ENCODE measurements around the gene HAUS8. TPM values are rescaled to one million over a fixed set of nuclear protein-coding genes. Genes with fewer than 3 reads are reported as not detected.
"Not testable (repeated sequence)": the region's sequence is repeated elsewhere in the genome, so short reads cannot be mapped to it uniquely, and the experiment has no call there.

Gene HAUS8
- polyA plus RNA-seq, 10 donors = 6.3 to 14.3 (median 8.6) TPM

DNA sequence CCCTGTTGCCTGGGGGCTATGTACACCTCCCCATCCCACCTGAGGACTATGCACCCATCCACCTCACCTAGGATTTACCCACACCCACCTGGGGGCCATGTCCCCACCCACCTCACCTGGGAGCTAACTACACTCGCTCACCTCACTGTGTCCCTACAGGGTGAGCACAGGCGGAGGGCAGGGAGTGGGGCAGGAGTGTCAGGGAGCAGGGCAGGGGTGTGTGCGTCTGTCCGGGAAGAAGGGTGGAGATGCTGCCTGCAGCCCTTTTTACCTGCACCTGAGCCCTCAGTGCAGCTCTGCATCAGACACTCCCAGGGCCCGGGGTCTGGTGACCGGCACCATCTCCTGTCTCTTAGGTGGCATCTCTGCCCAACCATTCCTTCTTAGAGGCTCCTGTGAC, 38.1 kb downstream of the HAUS8 start:
- DNase-seq = no peak

GRCh38 chr19:17036640-17037039, 38.6 kb downstream of the HAUS8 start:
- no peak for DNase-seq

DNA sequence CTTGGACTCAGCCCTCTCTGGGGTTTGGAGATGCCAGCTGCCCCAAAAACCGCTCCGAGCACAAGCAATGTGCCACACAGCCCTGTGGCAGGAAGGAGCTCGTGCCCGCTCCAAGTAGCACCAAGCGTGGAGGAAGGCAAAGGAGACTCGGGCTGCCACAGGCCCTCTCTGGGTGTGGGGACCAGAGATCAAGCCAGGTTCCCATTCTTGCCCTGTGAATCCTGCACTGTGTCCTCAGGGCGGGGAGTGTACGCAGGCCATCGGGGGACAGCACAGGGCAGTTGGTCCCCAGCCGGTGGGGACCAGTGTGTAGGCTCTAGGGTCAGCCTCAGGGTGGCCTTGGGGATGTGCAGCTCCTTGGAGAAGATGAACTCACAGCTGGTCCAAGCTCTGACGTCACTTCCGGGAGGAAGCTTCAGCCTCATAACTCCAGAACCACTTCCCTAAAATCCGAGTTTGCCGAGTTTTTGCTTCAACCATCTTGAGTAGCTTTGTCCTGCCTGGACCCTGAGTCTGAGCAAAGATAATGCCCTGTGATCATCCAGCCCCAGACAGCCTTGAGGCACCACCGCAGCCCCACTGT, 39.3 kb downstream of the HAUS8 start:
- DNase-seq = peak in 2 of 3 donors; percentile 27 to 53

- DNase-seq = no peak
Observed at GRCh38 chr19:17031741-17032140, 43.5 kb downstream of the HAUS8 start.

DNA sequence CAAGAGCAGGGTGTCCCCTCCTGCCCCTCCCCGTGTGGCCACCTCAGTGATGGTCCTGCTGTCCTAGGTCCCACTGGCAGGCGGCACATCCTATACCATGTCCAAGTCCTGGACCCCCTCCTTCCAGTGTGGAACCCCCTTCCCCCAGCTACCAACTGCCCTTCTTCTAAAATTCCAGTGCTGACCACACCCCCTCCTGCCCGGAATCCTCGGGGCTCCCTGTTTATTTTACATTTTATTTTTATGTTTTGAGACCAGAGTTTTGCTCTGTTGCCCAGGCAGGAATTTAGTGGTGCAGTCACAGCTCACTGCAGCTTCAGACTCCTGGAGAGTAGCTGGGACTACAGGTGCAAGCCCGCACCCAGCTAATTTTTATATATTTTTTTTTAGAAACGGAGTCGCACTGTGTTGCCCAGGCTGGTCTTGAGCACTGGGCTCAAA, 47.7 kb downstream of the HAUS8 start:
- no peak for DNase-seq

GRCh38 chr19:17026706-17027534, 48.3 kb downstream of the HAUS8 start, which contains the start of gene CPAMD8:
CPAMD8 (minus strand) TSS chr19:17026810; CDS start chr19:17026642, 168 bp downstream.
- no peak for DNase-seq

DNA sequence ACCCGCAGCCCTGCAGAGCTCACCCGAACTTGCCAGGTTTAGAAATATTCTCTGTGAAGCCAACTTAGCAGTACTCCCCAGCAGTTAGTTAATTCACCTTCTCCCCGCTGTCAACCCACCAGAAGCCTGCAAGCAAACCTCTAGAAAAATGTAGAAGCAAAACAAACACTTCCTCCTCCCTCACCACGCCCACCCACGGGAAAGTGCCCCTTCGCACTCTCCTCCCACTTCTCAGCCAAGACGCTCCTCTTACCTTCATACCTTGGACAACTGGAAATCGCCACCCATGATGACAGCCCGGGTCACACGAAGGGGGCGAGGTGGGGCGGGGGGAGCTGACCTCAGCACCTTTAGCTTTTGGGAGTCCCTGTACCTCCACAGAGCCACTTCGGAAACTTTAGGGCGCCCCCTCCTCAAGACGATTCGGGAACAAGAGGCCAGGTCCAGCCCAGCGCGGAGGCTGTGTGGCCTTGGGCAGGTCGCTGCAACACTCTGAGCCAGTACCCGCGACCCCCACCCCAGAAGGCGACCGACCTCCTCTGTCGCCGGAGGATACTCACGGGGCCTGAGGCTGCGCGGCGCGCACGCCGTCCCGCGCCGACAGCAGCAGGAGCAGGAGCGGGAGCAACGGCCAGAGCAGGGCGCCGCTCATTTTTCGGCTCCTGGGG, 49.1 kb downstream of the HAUS8 start:
- DNase-seq = peak in 1 of 3 donors; percentile 47

- no peak for DNase-seq
Observed at GRCh38 chr19:17025361-17025760, 49.9 kb downstream of the HAUS8 start.

- DNase-seq = not testable (repeated sequence)
Observed at GRCh38 chr19:17024941-17025340, 50.3 kb downstream of the HAUS8 start.

DNA sequence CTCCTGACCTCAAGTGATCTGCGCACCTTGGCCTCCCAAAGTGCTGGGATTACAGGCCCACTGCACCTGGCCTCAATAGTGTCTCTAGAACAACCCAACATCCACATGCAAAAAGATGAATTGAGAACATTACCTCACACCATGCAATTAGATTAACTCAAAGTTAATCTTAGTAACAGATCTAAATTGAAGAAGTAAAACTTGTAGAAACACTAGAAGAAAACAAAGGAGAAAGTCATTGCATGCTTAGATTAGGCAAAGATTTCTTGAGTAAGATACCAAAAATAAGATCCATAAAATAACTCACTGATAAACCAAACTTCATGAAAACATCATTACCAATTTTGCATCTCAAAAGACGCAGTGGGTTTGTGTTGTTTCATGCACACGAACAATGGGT, 51.4 kb downstream of the HAUS8 start:
- DNase-seq = no peak

DNA sequence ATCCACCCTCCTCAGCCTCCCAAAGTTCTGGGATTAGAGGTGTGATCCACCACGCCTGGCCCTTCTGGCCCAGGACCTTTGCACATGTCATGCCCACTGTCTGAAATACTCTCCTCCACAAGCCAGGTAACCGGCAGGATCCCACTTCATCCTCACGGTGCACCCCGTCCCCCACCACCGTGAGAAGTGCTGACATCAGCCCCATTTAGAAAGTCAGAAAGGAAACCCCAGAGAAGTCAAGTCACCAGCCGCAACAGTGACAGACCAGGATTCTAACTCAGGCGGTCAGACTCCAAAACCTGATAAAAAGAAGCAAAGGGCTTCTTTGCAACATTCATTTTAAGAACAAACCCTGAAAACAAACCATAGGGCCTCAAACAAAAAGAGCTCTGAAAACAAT, 52.5 kb downstream of the HAUS8 start:
- no peak for DNase-seq

DNA sequence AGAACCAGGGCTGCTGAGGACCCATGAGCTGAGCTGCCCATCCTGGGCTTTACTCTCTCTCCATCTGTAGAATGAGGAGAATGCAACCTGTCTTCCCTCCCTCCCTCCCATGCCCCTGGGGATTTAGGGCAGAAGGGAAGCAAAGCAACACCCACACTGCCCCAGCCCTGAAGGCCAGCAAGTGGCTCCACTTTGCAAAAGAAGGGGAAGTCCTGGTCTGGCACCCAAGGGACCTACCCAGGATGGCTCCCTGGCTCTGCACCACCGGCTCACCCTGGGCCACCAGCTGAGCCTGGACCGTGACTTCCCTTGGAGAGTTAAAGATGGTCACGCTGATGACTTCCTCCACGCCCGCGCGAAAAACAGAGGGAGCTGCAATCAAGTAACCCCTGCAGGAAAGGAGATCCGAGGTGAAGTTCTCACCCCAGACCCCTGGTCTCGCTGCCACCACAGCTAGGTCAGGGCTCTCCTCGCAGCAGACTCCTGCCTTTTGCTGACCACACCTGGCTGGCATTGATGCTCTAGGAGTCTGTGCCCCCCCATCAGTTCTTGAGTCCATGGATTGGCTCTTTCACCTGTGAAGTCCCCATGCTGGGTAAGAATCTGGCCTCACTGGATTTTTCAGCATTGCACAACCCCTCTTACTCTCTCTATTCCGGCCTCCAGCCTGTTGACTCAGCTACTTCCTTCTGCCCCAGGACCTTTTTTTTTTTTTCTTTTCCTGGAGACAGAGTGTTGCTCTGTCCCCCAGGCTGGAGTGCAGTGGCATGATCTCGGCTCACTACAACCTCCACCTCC, 53.3 kb downstream of the HAUS8 start:
- DNase-seq = no peak

DNA sequence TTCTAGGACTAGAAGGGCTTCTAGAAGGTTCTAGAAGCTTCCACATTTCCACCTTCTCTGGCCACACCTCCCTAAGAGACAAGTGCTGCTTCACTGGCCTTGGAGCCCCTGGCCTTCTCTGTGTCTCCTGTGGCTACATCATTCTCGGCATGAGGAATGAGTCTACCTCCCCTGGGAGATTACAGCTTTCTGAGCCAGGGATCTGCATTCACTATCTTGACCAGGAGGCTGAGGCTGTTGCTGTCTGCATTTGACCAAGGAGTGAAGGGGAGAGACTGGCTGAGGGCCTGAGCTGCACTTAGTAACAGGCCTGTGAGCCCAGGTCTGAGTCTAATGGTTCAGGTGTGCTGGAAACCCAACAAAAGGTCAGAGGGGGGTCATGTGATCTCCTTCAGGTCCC, 53.9 kb downstream of the HAUS8 start:
- DNase-seq = no peak

DNA sequence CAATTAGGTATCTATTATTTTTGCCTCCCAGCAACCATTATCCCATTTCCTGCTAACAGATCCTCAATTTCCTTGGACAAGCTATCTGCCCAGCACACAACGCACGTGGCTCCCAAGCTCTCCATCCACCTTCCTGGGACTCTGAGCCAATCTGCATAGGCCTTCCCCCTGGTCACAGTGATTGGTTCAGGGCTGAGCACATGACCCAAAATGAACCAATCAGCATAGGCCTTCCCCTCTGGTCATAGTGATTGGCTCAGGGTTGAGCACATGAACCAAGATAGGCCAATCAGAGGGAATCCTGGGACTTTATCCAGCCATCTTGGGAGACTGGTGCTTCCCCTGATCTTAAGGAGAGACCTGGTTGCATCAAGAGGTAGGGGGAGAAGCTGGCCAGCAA, 54.4 kb downstream of the HAUS8 start:
- no peak for DNase-seq

DNA sequence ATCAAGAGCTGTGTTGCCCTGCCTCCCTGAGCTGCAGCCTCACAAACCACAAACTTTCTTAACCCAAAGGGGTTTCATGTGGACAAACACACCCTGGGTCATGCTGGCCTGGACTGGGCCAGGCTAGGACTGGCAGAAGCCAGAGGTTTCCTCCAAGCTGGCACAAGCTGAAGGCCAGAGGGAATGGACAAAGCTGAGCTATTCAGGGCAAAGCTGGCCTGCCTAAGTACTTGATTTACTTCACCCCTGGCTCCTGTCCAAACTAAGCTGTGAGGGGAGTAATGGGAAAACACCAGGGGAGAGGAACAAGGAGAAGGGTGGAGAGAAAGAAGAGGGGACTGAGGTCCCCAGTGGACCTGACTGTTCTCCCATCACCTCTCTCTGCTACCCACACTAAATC, 54.9 kb downstream of the HAUS8 start:
- peak in 1 of 3 donors; percentile 22 for DNase-seq

- not testable (repeated sequence) for DNase-seq
Observed at GRCh38 chr19:17014212-17014861, 60.9 kb downstream of the HAUS8 start.

GRCh38 chr19:17011485-17011884, 63.8 kb downstream of the HAUS8 start:
- no peak for DNase-seq

GRCh38 chr19:17006579-17006978, 68.7 kb downstream of the HAUS8 start:
- DNase-seq = no peak

- DNase-seq = no peak
Observed at GRCh38 chr19:17005000-17005399, 70.3 kb downstream of the HAUS8 start.

DNA sequence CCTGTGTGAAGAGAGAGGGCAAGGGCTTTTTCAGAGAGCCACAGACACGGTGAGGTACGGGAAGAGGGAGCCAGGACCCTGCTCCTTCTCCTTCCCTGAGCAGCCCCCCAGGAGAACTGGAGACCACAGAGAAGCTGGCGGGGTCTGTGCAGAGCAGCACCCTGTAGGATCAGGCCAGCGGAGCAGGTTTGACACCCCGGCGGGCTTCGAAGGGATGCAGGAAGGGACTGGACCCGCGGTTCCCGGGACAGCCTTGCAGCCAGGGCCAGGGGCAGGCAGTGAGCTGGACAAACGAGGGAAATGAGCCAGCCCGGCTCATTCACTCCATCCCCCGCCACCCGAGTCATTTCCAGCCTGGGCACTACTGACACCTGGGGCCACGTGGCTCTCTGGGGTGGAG, 70.9 kb downstream of the HAUS8 start:
- no peak for DNase-seq

GRCh38 chr19:17002455-17002854, 72.8 kb downstream of the HAUS8 start:
- no peak for DNase-seq
